Ectodermal cell (in vitro differentiated cells): ENCODE data around the gene GTF3C2.
"Not testable (repeated sequence)": the region's sequence is repeated elsewhere in the genome, so short reads cannot be mapped to it uniquely, and the experiment has no call there.

Experiments used
- H3K27ac ChIP-seq: 2 replicates; pipeline ENCODE4 v1.7.0; 2013; ENCODE audit warnings: mild to moderate bottlenecking, low read depth, low read length; ENCODE audit not compliant: insufficient read depth, poor library complexity, severe bottlenecking
- H3K27me3 ChIP-seq: 2 replicates; pipeline ENCODE4 v1.7.0; 2013; ENCODE audit warnings: mild to moderate bottlenecking, low read length; ENCODE audit not compliant: insufficient read depth, control insufficient read depth, poor library complexity, severe bottlenecking
- H3K36me3 ChIP-seq: one replicate; pipeline ENCODE4 v1.7.0; 2013; ENCODE audit warnings: low read length; ENCODE audit not compliant: control insufficient read depth, insufficient read depth
- H3K4me1 ChIP-seq: one replicate; pipeline ENCODE4 v1.7.0; 2013; ENCODE audit warnings: low read length; ENCODE audit not compliant: control insufficient read depth, insufficient read depth
- H3K4me3 ChIP-seq: 2 replicates; pipeline ENCODE4 v1.7.0; 2013; ENCODE audit warnings: low read depth, low read length, control low read depth; ENCODE audit not compliant: insufficient read depth
- H3K9me3 ChIP-seq: 2 replicates; pipeline ENCODE4 v1.7.0; 2013; ENCODE audit warnings: mild to moderate bottlenecking, low read length, moderate library complexity; ENCODE audit not compliant: control insufficient read depth
- WGBS, 2 experiments: methylation state at CpG; one replicate each; pipeline ENCODE4 v1.1.7; 2013; ENCODE audit warnings: missing lambda C conversion rate in 2 of 2; 5-methylcytosine and 5-hydroxymethylcytosine counted together

Gene GTF3C2

DNA sequence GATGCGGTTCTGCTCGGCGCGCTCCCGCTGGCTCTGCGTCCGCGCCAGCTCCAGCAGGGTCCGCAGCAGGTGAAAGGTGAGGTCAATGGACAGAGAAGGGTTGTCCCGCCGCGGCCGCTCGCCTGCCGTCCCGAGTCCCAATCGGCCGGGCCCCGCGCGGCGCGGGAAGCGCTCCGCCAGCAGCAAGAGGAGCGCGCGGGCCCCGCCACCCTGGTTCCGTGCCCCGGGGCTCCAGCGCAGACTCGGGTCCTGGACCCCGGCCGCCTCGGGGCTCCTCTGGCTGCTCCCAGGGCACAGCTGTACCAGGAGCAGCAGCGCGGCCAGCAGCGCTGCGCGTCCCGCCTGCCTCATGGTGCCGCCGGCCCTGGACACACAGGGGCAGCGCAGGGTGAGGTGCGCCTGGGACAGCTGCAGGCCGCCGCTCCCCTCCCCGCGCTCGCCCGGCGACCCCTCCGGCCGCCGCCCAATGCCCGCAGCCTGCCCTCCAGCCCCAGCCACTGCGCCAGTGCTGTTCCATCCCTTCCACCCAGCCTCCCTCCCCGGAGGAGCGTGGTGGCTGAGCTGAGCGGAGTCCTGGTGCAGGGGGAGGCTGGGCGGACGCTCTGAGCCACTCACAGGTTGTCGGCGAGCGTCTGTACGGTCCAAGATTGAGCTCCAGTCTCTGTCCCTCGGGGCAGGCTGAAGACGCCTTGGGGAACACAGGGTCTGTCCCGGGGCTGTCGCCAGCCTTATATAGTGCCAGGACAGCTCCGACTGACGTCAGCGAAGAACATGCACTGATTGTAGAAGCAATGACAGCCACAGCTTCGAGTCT is 48.8 kb downstream of the GTF3C2 start:
- H3K27ac ChIP-seq: no peak overlapping the region
- H3K36me3 ChIP-seq: peaks cover 6% of the 10 kb centered on the region
- H3K4me1 ChIP-seq: peaks cover 10% of the 10 kb centered on the region
- H3K27me3 ChIP-seq: peaks cover 51% of the 10 kb centered on the region
- no peak overlapping the region for H3K4me3 ChIP-seq
- H3K9me3 ChIP-seq: no peaks in the 10 kb centered on the region
- WGBS, 2 experiments: 6% methylated on average over 75 of the region's 75 CpGs

DNA sequence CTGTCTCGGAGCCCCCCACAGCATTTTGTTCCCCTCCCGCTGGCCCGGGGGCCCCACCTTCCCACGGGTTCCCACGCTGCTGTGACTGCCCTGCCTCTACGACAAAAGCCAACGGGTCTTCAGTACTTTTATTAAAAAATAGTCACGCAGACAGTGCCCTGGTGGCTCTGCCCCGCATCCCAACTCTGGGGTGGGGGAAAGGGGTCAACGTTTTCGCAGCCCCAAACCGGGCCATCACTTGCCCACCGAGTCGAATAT is 49.3 kb downstream of the GTF3C2 start:
- no peak overlapping the region for H3K27ac ChIP-seq
- no peaks in the 10 kb centered on the region for H3K9me3 ChIP-seq
- H3K4me1 ChIP-seq: peaks cover 10% of the 10 kb centered on the region
- WGBS, 2 experiments: 28% methylated on average over 14 of the region's 14 CpGs
- no peak overlapping the region for H3K4me3 ChIP-seq
- peaks cover 51% of the 10 kb centered on the region for H3K27me3 ChIP-seq
- peaks cover 6% of the 10 kb centered on the region for H3K36me3 ChIP-seq

- peaks cover 51% of the 10 kb centered on the region for H3K27me3 ChIP-seq
- no peak overlapping the region for H3K27ac ChIP-seq
- H3K9me3 ChIP-seq: no peaks in the 10 kb centered on the region
- WGBS, 2 experiments: 27 to 28% methylated on average over 51 of the region's 51 CpGs
- no peak overlapping the region for H3K4me3 ChIP-seq
- H3K36me3 ChIP-seq: peaks cover 6% of the 10 kb centered on the region
- peaks cover 10% of the 10 kb centered on the region for H3K4me1 ChIP-seq
Measured at GRCh38 chr2:27306573-27307286, 49.8 kb downstream of the GTF3C2 start.

DNA sequence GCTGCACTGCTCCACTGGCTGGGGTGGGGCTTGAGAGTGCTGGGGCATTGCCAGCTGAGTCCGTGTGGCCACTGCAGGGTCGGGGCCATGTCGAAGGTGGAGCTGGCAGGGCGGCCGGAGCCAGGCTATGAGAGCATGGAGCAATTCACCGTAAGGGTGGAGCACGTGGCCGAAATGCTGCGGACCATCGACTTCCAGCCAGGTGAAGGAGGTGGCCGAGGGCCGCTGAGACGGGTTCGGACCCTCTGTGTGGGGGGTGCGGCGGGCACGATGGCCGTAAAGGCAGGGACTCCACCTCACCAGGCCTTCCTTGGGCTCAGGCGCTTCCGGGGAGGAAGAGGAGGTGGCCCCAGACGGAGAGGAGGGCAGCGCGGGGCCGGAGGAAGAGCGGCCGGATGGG is 50.4 kb downstream of the GTF3C2 start:
- 78 to 81% methylated on average over 26 of the region's 26 CpGs for WGBS, 2 experiments
- Histone ChIP-seq H3K9me3 (no peaks in the 10 kb centered on the region), H3K4me3 (no peak overlapping the region), H3K4me1 (peaks cover 10% of the 10 kb centered on the region), H3K36me3 (peaks cover 6% of the 10 kb centered on the region), H3K27ac (no peak overlapping the region), H3K27me3 (peaks cover 51% of the 10 kb centered on the region)

DNA sequence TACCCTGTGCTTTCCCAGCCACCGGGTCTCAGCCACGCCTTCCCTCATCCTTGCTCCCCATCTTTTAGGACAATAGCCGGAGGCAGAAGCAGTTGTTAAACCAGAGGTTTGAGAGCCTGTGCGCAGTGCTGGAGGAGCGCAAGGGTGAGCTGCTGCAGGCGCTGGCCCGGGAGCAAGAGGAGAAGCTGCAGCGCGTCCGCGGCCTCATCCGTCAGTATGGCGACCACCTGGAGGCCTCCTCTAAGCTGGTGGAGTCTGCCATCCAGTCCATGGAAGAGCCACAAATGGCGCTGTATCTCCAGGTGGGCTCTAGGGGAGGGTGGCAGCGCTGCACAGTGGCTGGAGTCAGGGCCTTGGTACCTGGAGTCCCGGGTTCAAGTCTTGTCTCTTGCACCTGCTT is 51.0 kb downstream of the GTF3C2 start:
- Histone ChIP-seq H3K4me3 (no peak overlapping the region), H3K27ac (no peak overlapping the region), H3K36me3 (peaks cover 6% of the 10 kb centered on the region), H3K9me3 (no peaks in the 10 kb centered on the region), H3K27me3 (peaks cover 51% of the 10 kb centered on the region), H3K4me1 (peaks cover 10% of the 10 kb centered on the region)
- 94 to 95% methylated on average over 16 of the region's 16 CpGs for whole genome bisulfite sequencing, 2 experiments

DNA sequence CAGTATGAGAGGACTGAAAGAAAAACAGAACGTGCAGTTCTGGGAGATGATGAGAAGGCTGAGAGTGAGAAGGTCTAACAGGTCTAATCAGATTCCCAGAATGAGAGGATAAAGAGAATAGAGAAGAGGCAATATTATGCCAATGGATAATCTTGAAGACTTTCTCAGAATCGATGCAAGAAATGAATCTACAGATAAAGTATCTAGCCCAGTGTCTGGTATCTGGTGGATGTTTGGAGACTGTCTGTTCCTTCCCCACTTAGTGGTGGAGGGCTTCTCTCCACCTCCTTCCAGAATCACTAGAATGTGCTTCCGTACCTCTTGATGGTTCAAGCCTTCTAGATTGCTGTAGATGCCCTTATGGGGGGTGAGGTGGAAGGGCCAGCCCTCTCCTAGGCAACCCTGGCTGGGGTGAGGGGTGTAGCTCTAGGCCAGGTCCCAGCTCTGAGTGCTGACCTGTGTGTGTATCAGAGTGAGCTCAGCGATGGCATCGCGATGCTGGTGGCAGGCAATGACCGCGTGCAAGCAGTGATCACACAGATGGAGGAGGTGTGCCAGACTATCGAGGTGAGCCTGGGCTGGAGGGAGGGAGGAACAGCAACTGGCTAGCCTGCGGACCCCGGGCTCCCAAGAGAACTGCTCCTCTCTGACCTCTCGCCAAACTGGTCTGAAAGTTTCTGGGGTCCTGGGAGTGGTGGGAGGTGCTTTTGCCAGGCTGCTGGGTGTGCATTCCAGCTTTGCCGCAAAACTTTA is 51.9 kb downstream of the GTF3C2 start:
- no peak overlapping the region for H3K4me3 ChIP-seq
- 90 to 96% methylated on average over 13 of the region's 13 CpGs for WGBS, 2 experiments
- no peaks in the 10 kb centered on the region for H3K9me3 ChIP-seq
- H3K4me1 ChIP-seq: peaks cover 10% of the 10 kb centered on the region
- peaks cover 51% of the 10 kb centered on the region for H3K27me3 ChIP-seq
- H3K27ac ChIP-seq: no peak overlapping the region
- peaks cover 3% of the 10 kb centered on the region for H3K36me3 ChIP-seq

GRCh38 chr2:27303093-27304025 is 53.2 kb downstream of the GTF3C2 start:
- Histone ChIP-seq H3K27me3 (peaks cover 42% of the 10 kb centered on the region), H3K36me3 (no peaks in the 10 kb centered on the region), H3K9me3 (no peaks in the 10 kb centered on the region), H3K27ac (no peak overlapping the region), H3K4me3 (no peak overlapping the region), H3K4me1 (peaks cover 10% of the 10 kb centered on the region)
- 50 to 53% methylated on average over 23 of the region's 25 CpGs for WGBS, 2 experiments

DNA sequence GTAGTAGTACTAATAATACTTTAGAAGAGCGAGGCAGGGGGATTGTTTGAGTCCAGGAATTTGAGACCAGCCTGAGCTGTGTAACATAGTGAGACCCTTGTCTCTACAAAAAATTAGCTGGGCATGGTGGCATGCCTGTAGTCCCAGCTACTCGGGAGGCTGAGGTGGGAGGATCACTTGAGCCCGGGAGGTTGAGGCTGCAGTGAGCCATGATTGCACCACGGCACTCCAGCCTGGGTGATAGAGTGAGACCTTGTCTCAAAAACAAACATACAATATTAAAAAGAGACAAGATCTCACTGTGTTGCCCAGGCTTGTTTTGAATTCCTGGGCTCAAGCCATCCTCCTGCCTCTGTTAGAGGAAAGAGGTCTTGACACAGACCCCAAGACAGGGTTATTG is 56.0 kb downstream of the GTF3C2 start:
- not testable (repeated sequence) for H3K9me3 ChIP-seq, H3K27ac ChIP-seq, H3K4me1 ChIP-seq, H3K36me3 ChIP-seq, H3K4me3 ChIP-seq
- H3K27me3 ChIP-seq: peaks cover 15% of the 10 kb centered on the region
- 93 to 95% methylated on average over 4 of the region's 4 CpGs for WGBS, 2 experiments

DNA sequence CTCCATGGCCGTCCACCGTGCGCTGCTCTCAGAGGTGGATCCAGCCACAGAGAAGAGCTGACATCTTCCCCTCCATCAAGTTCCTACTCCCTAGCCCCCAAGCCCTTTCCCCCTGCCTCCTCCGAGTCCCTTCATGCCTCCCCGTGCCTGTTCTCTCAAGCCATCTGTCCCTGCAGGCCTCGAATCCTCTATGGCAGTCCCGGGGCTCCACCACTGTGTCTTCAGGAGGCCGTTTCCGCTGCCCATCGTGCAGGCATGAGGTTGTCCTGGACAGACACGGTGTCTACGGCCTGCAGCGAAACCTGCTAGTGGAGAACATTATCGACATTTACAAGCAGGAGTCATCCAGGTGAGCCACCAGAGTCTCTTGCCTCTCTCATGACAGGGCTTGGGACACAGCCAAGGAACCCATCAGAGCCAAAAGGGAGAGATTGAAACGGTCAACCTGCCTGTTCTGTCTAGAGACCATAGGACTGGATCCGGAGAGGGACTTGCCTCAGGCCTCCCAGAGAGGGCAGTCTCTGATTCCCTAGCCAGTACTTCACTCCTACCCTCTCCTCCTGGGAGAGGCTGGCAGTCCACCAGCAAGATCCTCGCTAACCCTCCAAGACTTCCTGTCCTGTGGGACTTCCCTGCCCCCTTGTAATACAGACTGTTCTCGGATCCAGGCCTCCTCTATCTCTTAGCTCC is 58.0 kb downstream of the GTF3C2 start:
- WGBS, 2 experiments: 92% methylated on average over 18 of the region's 18 CpGs
- no peaks in the 10 kb centered on the region for H3K27me3 ChIP-seq
- H3K4me3 ChIP-seq: no peak overlapping the region
- H3K36me3 ChIP-seq: no peaks in the 10 kb centered on the region
- H3K27ac ChIP-seq: no peak overlapping the region
- H3K4me1 ChIP-seq: no peaks in the 10 kb centered on the region
- H3K9me3 ChIP-seq: no peaks in the 10 kb centered on the region
